ENCODE measurements around the gene TTC22. TPM values are rescaled to one million over a fixed set of nuclear protein-coding genes. Genes with fewer than 3 reads are reported as not detected.
A peak's percentile ranks its signal among the peaks of the same experiment; 100 is the strongest.

Gene TTC22
- total RNA-seq, 1 donor = 1.9 TPM

- Histone ChIP-seq H3K4me3 (ENCODE audit: low read length) (no peak overlapping the region), H3K9me3 (ENCODE audit: low read depth, low read length) (no peaks in the 10 kb centered on the region), H3K27me3 (ENCODE audit: insufficient read depth, low read length) (no peaks in the 10 kb centered on the region), H3K4me1 (ENCODE audit: insufficient read depth, low read length) (peaks cover 40% of the 10 kb centered on the region)
Observed at GRCh38 chr1:54805981-54806381, 4.9 kb upstream of the TTC22 start.

GRCh38 chr1:54805466-54805865, 4.3 kb upstream of the TTC22 start:
- no peak overlapping the region for H3K4me3 ChIP-seq (ENCODE audit: low read length)
- H3K9me3 ChIP-seq (ENCODE audit: low read depth, low read length) = no peaks in the 10 kb centered on the region
- H3K27me3 ChIP-seq (ENCODE audit: insufficient read depth, low read length) = no peaks in the 10 kb centered on the region
- peaks cover 44% of the 10 kb centered on the region for H3K4me1 ChIP-seq (ENCODE audit: insufficient read depth, low read length)

GRCh38 chr1:54804471-54805132, 3.5 kb upstream of the TTC22 start:
- H3K4me1 ChIP-seq (ENCODE audit: insufficient read depth, low read length) = peaks cover 53% of the 10 kb centered on the region
- no peaks in the 10 kb centered on the region for H3K9me3 ChIP-seq (ENCODE audit: low read depth, low read length)
- no peaks in the 10 kb centered on the region for H3K27me3 ChIP-seq (ENCODE audit: insufficient read depth, low read length)
- no peak overlapping the region for H3K4me3 ChIP-seq (ENCODE audit: low read length)

- Histone ChIP-seq H3K4me3 (ENCODE audit: low read length) (no peak overlapping the region), H3K4me1 (ENCODE audit: insufficient read depth, low read length) (peaks cover 60% of the 10 kb centered on the region), H3K9me3 (ENCODE audit: low read depth, low read length) (no peaks in the 10 kb centered on the region), H3K27me3 (ENCODE audit: insufficient read depth, low read length) (no peaks in the 10 kb centered on the region)
Observed at GRCh38 chr1:54803761-54804470, 2.8 kb upstream of the TTC22 start.

GRCh38 chr1:54800041-54800898, 853 bp downstream of the TTC22 start:
- H3K9me3 ChIP-seq (ENCODE audit: low read depth, low read length) = no peaks in the 10 kb centered on the region
- H3K4me1 ChIP-seq (ENCODE audit: insufficient read depth, low read length) = peaks cover 48% of the 10 kb centered on the region
- H3K4me3 ChIP-seq (ENCODE audit: low read length) = peak overlapping the region; percentile 61
- no peaks in the 10 kb centered on the region for H3K27me3 ChIP-seq (ENCODE audit: insufficient read depth, low read length)

GRCh38 chr1:54798769-54799641, 2.1 kb downstream of the TTC22 start:
- no peak overlapping the region for H3K4me3 ChIP-seq (ENCODE audit: low read length)
- H3K27me3 ChIP-seq (ENCODE audit: insufficient read depth, low read length) = no peaks in the 10 kb centered on the region
- no peaks in the 10 kb centered on the region for H3K9me3 ChIP-seq (ENCODE audit: low read depth, low read length)
- peaks cover 35% of the 10 kb centered on the region for H3K4me1 ChIP-seq (ENCODE audit: insufficient read depth, low read length)

GRCh38 chr1:54798206-54798605, 2.9 kb downstream of the TTC22 start:
- H3K4me1 ChIP-seq (ENCODE audit: insufficient read depth, low read length) = peaks cover 34% of the 10 kb centered on the region
- no peaks in the 10 kb centered on the region for H3K9me3 ChIP-seq (ENCODE audit: low read depth, low read length)
- no peaks in the 10 kb centered on the region for H3K27me3 ChIP-seq (ENCODE audit: insufficient read depth, low read length)
- no peak overlapping the region for H3K4me3 ChIP-seq (ENCODE audit: low read length)

GRCh38 chr1:54796902-54797301, 4.2 kb downstream of the TTC22 start:
- Histone ChIP-seq H3K27me3 (ENCODE audit: insufficient read depth, low read length) (no peaks in the 10 kb centered on the region), H3K9me3 (ENCODE audit: low read depth, low read length) (no peaks in the 10 kb centered on the region), H3K4me1 (ENCODE audit: insufficient read depth, low read length) (peaks cover 33% of the 10 kb centered on the region)

GRCh38 chr1:54795841-54796468, 5.2 kb downstream of the TTC22 start:
- Histone ChIP-seq H3K9me3 (ENCODE audit: low read depth, low read length) (no peaks in the 10 kb centered on the region), H3K4me3 (ENCODE audit: low read length) (no peak overlapping the region), H3K27me3 (ENCODE audit: insufficient read depth, low read length) (no peaks in the 10 kb centered on the region), H3K4me1 (ENCODE audit: insufficient read depth, low read length) (peaks cover 26% of the 10 kb centered on the region)

More at GRCh38 chr1:54796902-54797301, 4.2 kb downstream of the TTC22 start:
- no peak overlapping the region for H3K4me3 ChIP-seq (ENCODE audit: low read length)

GRCh38 chr1:54795356-54795665, 5.8 kb downstream of the TTC22 start:
- Histone ChIP-seq H3K4me1 (ENCODE audit: insufficient read depth, low read length) (peaks cover 21% of the 10 kb centered on the region), H3K9me3 (ENCODE audit: low read depth, low read length) (no peaks in the 10 kb centered on the region), H3K4me3 (ENCODE audit: low read length) (no peak overlapping the region), H3K27me3 (ENCODE audit: insufficient read depth, low read length) (no peaks in the 10 kb centered on the region)

- H3K27me3 ChIP-seq (ENCODE audit: insufficient read depth, low read length) = no peaks in the 10 kb centered on the region
- H3K9me3 ChIP-seq (ENCODE audit: low read depth, low read length) = no peaks in the 10 kb centered on the region
- peaks cover 15% of the 10 kb centered on the region for H3K4me1 ChIP-seq (ENCODE audit: insufficient read depth, low read length)
- H3K4me3 ChIP-seq (ENCODE audit: low read length) = no peak overlapping the region
Observed at GRCh38 chr1:54794451-54795355, 6.4 kb downstream of the TTC22 start.

- H3K9me3 ChIP-seq (ENCODE audit: low read depth, low read length) = no peaks in the 10 kb centered on the region
- no peak overlapping the region for H3K4me3 ChIP-seq (ENCODE audit: low read length)
- H3K27me3 ChIP-seq (ENCODE audit: insufficient read depth, low read length) = no peaks in the 10 kb centered on the region
- no peaks in the 10 kb centered on the region for H3K4me1 ChIP-seq (ENCODE audit: insufficient read depth, low read length)
Observed at GRCh38 chr1:54792686-54793282, 8.3 kb downstream of the TTC22 start.

GRCh38 chr1:54791880-54792522, 9.1 kb downstream of the TTC22 start:
- H3K4me3 ChIP-seq (ENCODE audit: low read length) = no peak overlapping the region
- H3K27me3 ChIP-seq (ENCODE audit: insufficient read depth, low read length) = no peaks in the 10 kb centered on the region
- no peaks in the 10 kb centered on the region for H3K4me1 ChIP-seq (ENCODE audit: insufficient read depth, low read length)
- H3K9me3 ChIP-seq (ENCODE audit: low read depth, low read length) = no peaks in the 10 kb centered on the region
